Kidney (tissue), 14 donors: ENCODE measurements around the gene KLRF1. TPM values are rescaled to one million over a fixed set of nuclear protein-coding genes. Genes with fewer than 3 reads are reported as not detected.

Experiments used
- DNase-seq, 5 donors: peaks; one replicate each; pipeline ENCODE4 v3.0.0-alpha.2; 2013 to 2020
- FAIRE-seq: peaks from 2 replicates; lab custom pipeline; 2012; peaks lifted over from hg19 to GRCh38; lab: Jason Lieb, UNC
- H3K27ac ChIP-seq, 2 donors: one replicate each; pipeline ENCODE4 v1.7.0; 2013; ENCODE audit warnings: low read depth in 2 of 2, low read length in 2 of 2, inconsistent platforms in 1 of 2
- H3K27me3 ChIP-seq: one replicate; pipeline ENCODE4 v1.7.1; 2013; ENCODE audit warnings: low read length, inconsistent platforms; ENCODE audit not compliant: control insufficient read depth, insufficient read depth
- H3K36me3 ChIP-seq, 3 donors: one replicate each; pipeline versions ENCODE4 v1.7.0 to v1.7.1; 2013; ENCODE audit warnings: low read length in 3 of 3, control low read depth in 1 of 3, inconsistent platforms in 1 of 3; ENCODE audit not compliant: insufficient read depth in 3 of 3, control insufficient read depth in 2 of 3
- H3K4me1 ChIP-seq, 3 donors: one replicate each; pipeline versions ENCODE4 v1.7.0 to v1.7.1; 2013; ENCODE audit warnings: low read length in 3 of 3, inconsistent platforms in 1 of 3, low read depth in 1 of 3; ENCODE audit not compliant: control insufficient read depth in 2 of 3, insufficient read depth in 2 of 3
- H3K4me3 ChIP-seq, 3 donors: one replicate each; pipeline versions ENCODE4 v1.7.0 to v1.8.1; 2013; ENCODE audit warnings: low read length in 3 of 3, control low read depth in 1 of 3, inconsistent platforms in 1 of 3
- H3K9ac ChIP-seq, 3 donors: one replicate each; pipeline versions ENCODE4 v1.7.0 to v1.7.1; 2013; ENCODE audit warnings: low read length in 3 of 3, control low read depth in 1 of 3, inconsistent platforms in 1 of 3
- H3K9me3 ChIP-seq, 3 donors: one replicate each; pipeline versions ENCODE4 v1.7.0 to v1.7.1; 2013; ENCODE audit warnings: low read length in 3 of 3, control low read depth in 1 of 3, inconsistent platforms in 1 of 3; ENCODE audit not compliant: control insufficient read depth in 2 of 3, insufficient read depth in 1 of 3
- intact Hi-C: fragments of 100-400 bp; cut with DNase I; formaldehyde crosslinking; loops from one replicate; pipeline ENCODE4 v1.11.1; 2022
- polyA plus RNA-seq: library from polyadenylated mRNA; stranded (reverse); fragments of 350-450 nt; fragmentation: Illumina TruSeq; extraction: RNeasy Lipid Tissue Mini Kit (QIAGEN cat#74804); gene quantifications from one replicate; pipeline ENCODE4 v1.2.3, GENCODE V29; 2014; ENCODE audit warnings: low read depth, low replicate concordance; ENCODE audit not compliant: insufficient read depth
- total RNA-seq: library from RNA; stranded (reverse); fragmentation: NEBNext Ultra II Directional; extraction: Animal tissue kit (Norgen Biotek cat#: 25700); gene quantifications from one replicate; pipeline ENCODE4 v1.2.1, GENCODE V29; 2021
- TF ChIP-seq, protein P1 (sequence below): IDR thresholded peaks from 3 replicates; pipeline ENCODE4 v1.5.1; 2012; ENCODE audit warnings: mild to moderate bottlenecking, moderate library complexity, borderline replicate concordance; ENCODE audit not compliant: insufficient read depth; ENCODE audit errors: extremely low read depth
- donor health status: control.
- donor health status: control.
- donor health status: control.
- donor health status: control.
- donor health status: control.
- donor health status: DM: yes; HTN: yes; CAD: no.
- donor health status: Normal renal cell carcinoma (clear cell type).

Gene KLRF1
- total and polyA plus RNA-seq, 2 donors from 2014 or later, result 2.0 TPM

DNA sequence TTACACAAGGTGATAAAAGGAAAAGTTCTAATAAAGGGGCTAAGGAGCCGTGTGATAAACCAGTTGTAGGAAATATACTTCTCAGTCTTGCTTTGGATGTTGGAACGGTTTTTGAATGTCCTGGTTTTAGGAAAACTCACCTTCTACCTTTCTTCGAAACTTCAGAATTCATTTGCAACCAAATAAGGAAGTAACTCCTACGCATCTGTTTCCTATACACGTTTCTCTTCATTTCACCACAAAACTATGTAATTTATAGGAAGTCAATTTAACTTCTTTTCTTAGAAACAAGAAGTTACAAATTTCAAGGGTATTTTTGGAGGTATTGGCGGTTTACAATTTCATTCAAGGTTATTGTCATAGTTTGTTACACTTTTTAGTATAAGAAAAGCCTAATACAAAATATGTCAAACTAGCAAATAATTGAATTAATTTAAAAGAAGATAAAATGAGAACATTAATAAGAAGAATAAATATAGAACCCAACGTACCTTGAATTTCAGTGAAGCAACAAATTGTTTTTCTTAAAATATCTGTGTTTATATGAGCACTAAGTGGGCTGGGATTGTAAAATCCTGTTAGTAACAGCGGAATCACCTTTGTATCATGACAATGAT is 33.4 kb upstream of the KLRF1 start:
- FAIRE-seq, result peak; percentile 3
- intact Hi-C loops, result no loop called here
- DNase-seq, result no peak
- Histone ChIP-seq H3K27ac (no peak overlapping the region), H3K4me1 (no peaks in the 10 kb centered on the region), H3K27me3 (no peaks in the 10 kb centered on the region), H3K9me3 (no peaks in the 10 kb centered on the region), H3K4me3 (no peak overlapping the region), H3K36me3 (no peaks in the 10 kb centered on the region), H3K9ac (no peak overlapping the region)
- TF ChIP-seq, protein P1, sequence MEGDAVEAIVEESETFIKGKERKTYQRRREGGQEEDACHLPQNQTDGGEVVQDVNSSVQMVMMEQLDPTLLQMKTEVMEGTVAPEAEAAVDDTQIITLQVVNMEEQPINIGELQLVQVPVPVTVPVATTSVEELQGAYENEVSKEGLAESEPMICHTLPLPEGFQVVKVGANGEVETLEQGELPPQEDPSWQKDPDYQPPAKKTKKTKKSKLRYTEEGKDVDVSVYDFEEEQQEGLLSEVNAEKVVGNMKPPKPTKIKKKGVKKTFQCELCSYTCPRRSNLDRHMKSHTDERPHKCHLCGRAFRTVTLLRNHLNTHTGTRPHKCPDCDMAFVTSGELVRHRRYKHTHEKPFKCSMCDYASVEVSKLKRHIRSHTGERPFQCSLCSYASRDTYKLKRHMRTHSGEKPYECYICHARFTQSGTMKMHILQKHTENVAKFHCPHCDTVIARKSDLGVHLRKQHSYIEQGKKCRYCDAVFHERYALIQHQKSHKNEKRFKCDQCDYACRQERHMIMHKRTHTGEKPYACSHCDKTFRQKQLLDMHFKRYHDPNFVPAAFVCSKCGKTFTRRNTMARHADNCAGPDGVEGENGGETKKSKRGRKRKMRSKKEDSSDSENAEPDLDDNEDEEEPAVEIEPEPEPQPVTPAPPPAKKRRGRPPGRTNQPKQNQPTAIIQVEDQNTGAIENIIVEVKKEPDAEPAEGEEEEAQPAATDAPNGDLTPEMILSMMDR, result no peak

DNA sequence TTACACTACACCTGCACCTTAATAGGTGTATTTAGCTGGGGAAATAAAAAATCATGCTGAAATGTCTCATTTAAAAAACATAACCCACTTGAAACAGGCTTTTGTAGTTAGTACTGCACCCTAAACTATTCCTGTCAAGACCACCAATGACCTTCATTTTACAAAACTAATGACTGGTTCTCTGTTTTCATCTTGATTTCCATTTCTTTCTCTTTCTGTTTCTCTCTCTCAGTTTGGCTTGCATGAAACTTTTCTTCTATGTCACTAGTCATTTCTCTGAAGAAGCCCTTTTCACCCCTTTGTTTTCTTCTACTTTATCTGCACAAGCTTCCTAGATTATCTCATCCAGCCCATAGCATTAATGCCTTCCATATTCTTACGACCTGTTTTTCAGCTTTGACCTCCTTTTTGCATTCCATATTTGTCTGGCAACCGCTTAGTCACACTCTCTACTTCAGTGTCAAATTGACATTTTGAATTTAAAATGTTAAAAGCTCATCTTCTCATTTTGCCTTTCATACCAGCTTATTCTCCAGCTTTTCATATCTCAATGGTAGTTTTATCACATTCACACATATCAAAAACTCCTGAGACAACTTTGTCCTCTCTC is 32.7 kb upstream of the KLRF1 start:
- Histone ChIP-seq H3K27ac (no peak overlapping the region), H3K9ac (no peak overlapping the region), H3K36me3 (no peaks in the 10 kb centered on the region), H3K9me3 (no peaks in the 10 kb centered on the region), H3K4me3 (no peak overlapping the region), H3K4me1 (no peaks in the 10 kb centered on the region), H3K27me3 (no peaks in the 10 kb centered on the region)
- TF ChIP-seq, protein P1, result no peak
- intact Hi-C loops, result no loop called here
- DNase-seq (no peak), FAIRE-seq (no peak)

DNA sequence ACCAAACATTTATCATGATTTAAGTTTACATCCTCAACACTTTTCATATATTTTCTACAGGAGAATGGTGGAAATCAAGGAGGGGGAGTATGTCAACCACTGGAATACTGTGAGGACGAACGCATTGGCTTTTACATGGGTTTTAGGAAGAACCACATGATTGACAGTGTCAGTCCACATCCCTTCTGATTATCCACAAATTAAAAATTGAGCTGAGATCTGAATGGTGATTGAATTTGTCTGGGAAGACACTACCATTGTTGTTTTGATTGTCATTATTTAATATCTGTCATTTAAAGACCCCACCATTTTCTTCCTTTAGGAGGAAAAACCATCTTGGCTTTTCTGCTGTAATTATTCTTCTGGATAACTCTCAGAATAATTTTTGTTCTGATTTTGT is 31.3 kb upstream of the KLRF1 start:
- intact Hi-C loops, result no loop called here
- no peak for DNase-seq
- no peak overlapping the region for H3K4me3 ChIP-seq
- H3K36me3 ChIP-seq, result no peaks in the 10 kb centered on the region
- no peak for FAIRE-seq
- H3K9ac ChIP-seq, result no peak overlapping the region
- H3K27ac ChIP-seq, result no peak overlapping the region
- H3K27me3 ChIP-seq, result no peaks in the 10 kb centered on the region
- H3K4me1 ChIP-seq, result no peaks in the 10 kb centered on the region
- TF ChIP-seq, protein P1, result no peak
- no peaks in the 10 kb centered on the region for H3K9me3 ChIP-seq

- no peaks in the 10 kb centered on the region for H3K9me3 ChIP-seq
- intact Hi-C loops, result no loop called here
- no peak overlapping the region for H3K27ac ChIP-seq
- no peak for FAIRE-seq
- TF ChIP-seq, protein P1, result no peak
- no peak for DNase-seq
- H3K4me3 ChIP-seq, result no peak overlapping the region
- no peaks in the 10 kb centered on the region for H3K4me1 ChIP-seq
- no peaks in the 10 kb centered on the region for H3K27me3 ChIP-seq
- no peak overlapping the region for H3K9ac ChIP-seq
- no peaks in the 10 kb centered on the region for H3K36me3 ChIP-seq
These were observed 30.9 kb upstream of the KLRF1 start for GRCh38 chr12:9796346-9796745.
